Keratinocyte (primary cell): ENCODE results near the gene BOK. TPM values are rescaled to one million over a fixed set of nuclear protein-coding genes. Genes with fewer than 3 reads are reported as not detected.

Experiments
- DNase-seq: peaks from one replicate; pipeline ENCODE4 v3.0.0-alpha.2; 2011; ENCODE audit warnings: low read depth, missing footprints, low spot score
- FAIRE-seq: peaks from 2 replicates; lab custom pipeline; 2011; peaks lifted over from hg19 to GRCh38; lab: Jason Lieb, UNC
- H2AFZ ChIP-seq: 2 replicates; pipeline ENCODE4 v1.6.0; 2012; ENCODE audit warnings: low read length, control low read depth, inconsistent platforms; ENCODE audit not compliant: control insufficient read depth
- H3K27ac ChIP-seq: 2 replicates; pipeline ENCODE4 v1.5.1; 2011; ENCODE audit warnings: low read length; ENCODE audit not compliant: control insufficient read depth, insufficient read depth
- H3K27me3 ChIP-seq: 3 replicates; pipeline ENCODE4 v1.6.0; 2011; ENCODE audit warnings: low read length; ENCODE audit not compliant: control insufficient read depth, insufficient read depth; ENCODE audit errors: extremely low read depth
- H3K36me3 ChIP-seq, 2 experiments: 2 replicates in 1 of 2; 3 replicates in 1 of 2; pipeline ENCODE4 v1.5.1; 2011; ENCODE audit warnings: low read length in 2 of 2, mild to moderate bottlenecking in 1 of 2; ENCODE audit not compliant: control insufficient read depth in 2 of 2, insufficient read depth in 2 of 2; ENCODE audit errors: extremely low read depth in 1 of 2
- H3K4me1 ChIP-seq: 3 replicates; pipeline ENCODE4 v1.5.1; 2011; ENCODE audit warnings: low read length; ENCODE audit not compliant: control insufficient read depth, insufficient read depth; ENCODE audit errors: extremely low read depth
- H3K4me2 ChIP-seq: 3 replicates; pipeline ENCODE4 v1.6.0; 2011; ENCODE audit warnings: low read depth, low read length; ENCODE audit not compliant: control insufficient read depth, insufficient read depth; ENCODE audit errors: extremely low read depth
- H3K4me3 ChIP-seq, 3 experiments: fragments of 200-600 bp in 1 of 3; sonication (generic) in 1 of 3; 2 replicates in 2 of 3; 3 replicates in 1 of 3; pipeline ENCODE4 v1.5.1; 2011 to 2016; ENCODE audit warnings: low read length in 3 of 3, mild to moderate bottlenecking in 3 of 3, control low read depth in 2 of 3, inconsistent platforms in 1 of 3, low read depth in 1 of 3, mixed read lengths in 1 of 3, mixed run types in 1 of 3, moderate library complexity in 1 of 3; ENCODE audit not compliant: control insufficient read depth in 2 of 3, insufficient read depth in 2 of 3; ENCODE audit errors: extremely low read depth in 1 of 3
- H3K79me2 ChIP-seq: 2 replicates; pipeline ENCODE4 v1.6.0; 2012; ENCODE audit warnings: low read length; ENCODE audit not compliant: control insufficient read depth, insufficient read depth
- H3K9ac ChIP-seq: 3 replicates; pipeline ENCODE4 v1.6.0; 2011; ENCODE audit warnings: low read length; ENCODE audit not compliant: control insufficient read depth, insufficient read depth; ENCODE audit errors: extremely low read depth
- H3K9me1 ChIP-seq: 3 replicates; pipeline ENCODE4 v1.6.0; 2011; ENCODE audit warnings: low read length; ENCODE audit not compliant: control insufficient read depth, insufficient read depth; ENCODE audit errors: extremely low read depth
- H3K9me3 ChIP-seq: 2 replicates; pipeline ENCODE4 v1.5.1; 2012; ENCODE audit warnings: low read depth, low read length; ENCODE audit not compliant: control insufficient read depth
- H4K20me1 ChIP-seq: 3 replicates; pipeline ENCODE4 v1.6.0; 2011; ENCODE audit warnings: low read length; ENCODE audit not compliant: control insufficient read depth, insufficient read depth; ENCODE audit errors: extremely low read depth
- CTCF ChIP-seq, 3 experiments: IDR thresholded peaks in 1 of 3; conservative IDR thresholded peaks in 1 of 3; optimal IDR thresholded peaks in 1 of 3; 2 replicates in 2 of 3; 3 replicates in 1 of 3; pipeline versions ENCODE3 to v1.5.1; 2011; ENCODE audit warnings: low read length in 3 of 3, mild to moderate bottlenecking in 3 of 3, moderate library complexity in 2 of 3, control low read depth in 1 of 3, inconsistent platforms in 1 of 3; ENCODE audit not compliant: insufficient read depth in 2 of 3; ENCODE audit errors: extremely low read depth in 1 of 3
- EZH2 ChIP-seq: IDR thresholded peaks from one replicate; pipeline ENCODE4 v1.6.1; 2012; ENCODE audit warnings: inconsistent platforms, mild to moderate bottlenecking, low read length, moderate library complexity
- dilution Hi-C: fragments of 300-500 bp; cut with MboI; formaldehyde crosslinking; loops from one replicate; pipeline ENCODE4 v1.7.0; 2020; ENCODE audit warnings: low sequenced_read_pairs; ENCODE audit not compliant: extremely low pct_ligation_motif_present
- polyA plus RNA-seq, 5 experiments: library from polyadenylated mRNA; depleted of rRNA in 3 of 5; stranded (reverse) in 3 of 5; stranded (forward) in 1 of 5; unstranded in 1 of 5; fragments of >200 nt; gene quantifications; 1 replicate in 1 of 5; 2 replicates in 3 of 5; 3 replicates in 1 of 5; pipeline versions ENCODE4 v1.2.1 to v1.2.3, GENCODE V29; 2011 to 2012; ENCODE audit warnings: missing spikeins in 2 of 5, low read depth in 1 of 5, low replicate concordance in 1 of 5

The BOK gene
- polyA plus RNA-seq, 1 donor (not counting 4 experiments of a cell fraction or from before 2014, with no cell fraction given), result 15.4 TPM

- H3K36me3 ChIP-seq, result peaks cover 11 to 25% of the 10 kb centered on the region in 2 experiments
- peaks cover 8% of the 10 kb centered on the region for H3K9me3 ChIP-seq
- peaks cover 74% of the 10 kb centered on the region for H3K79me2 ChIP-seq
- H3K4me3 ChIP-seq, result no peak overlapping the region
- TF ChIP-seq EZH2, result no peak
- no peak for TF ChIP-seq CTCF (optimal IDR thresholded peaks at IDR 0.05 in 1 of 3, IDR thresholded peaks at IDR 0.05 in 1 of 3, conservative IDR thresholded peaks at IDR 0.05 in 1 of 3; ENCODE audit: extremely low read depth in 1 of 3, insufficient read depth in 2 of 3, low read length in 3 of 3)
- no peak overlapping the region for H2AFZ ChIP-seq
- H3K4me1 ChIP-seq, result no peaks in the 10 kb centered on the region
- DNase-seq, result no peak
- H4K20me1 ChIP-seq, result peaks cover 10% of the 10 kb centered on the region
- H3K4me2 ChIP-seq, result no peak overlapping the region
- no peak overlapping the region for H3K27ac ChIP-seq
- H3K27me3 ChIP-seq, result no peaks in the 10 kb centered on the region
- no peak overlapping the region for H3K9ac ChIP-seq
- dilution Hi-C loops, result no loop called here
- no peak for FAIRE-seq
- peaks cover 2% of the 10 kb centered on the region for H3K9me1 ChIP-seq
Observed at GRCh38 chr2:241617431-241618154, 59.0 kb downstream of the BOK start.

DNA sequence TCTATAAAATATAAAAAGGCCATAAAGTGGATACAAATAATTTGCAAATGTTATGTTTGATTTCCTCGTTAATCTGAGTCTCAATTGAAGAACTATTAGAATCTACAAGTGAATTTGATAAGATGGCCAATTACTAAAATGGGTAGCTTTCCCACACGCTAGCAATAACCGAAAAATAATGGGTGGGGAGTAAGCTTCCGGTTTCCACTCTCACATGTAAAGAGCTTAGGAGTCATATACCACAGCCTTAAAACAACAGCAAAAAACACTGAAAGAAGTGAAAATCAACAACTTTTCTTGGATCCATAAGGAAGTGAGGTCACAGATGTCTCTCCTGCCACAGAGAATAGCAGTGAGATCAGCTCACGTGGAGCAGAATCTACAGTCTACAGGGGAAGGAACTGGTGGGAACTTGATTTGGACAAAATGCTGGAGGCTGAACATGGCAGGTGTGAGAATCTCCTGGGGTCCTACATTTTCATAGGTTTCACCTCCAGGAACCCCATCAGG is 59.8 kb downstream of the BOK start:
- TF ChIP-seq CTCF (optimal IDR thresholded peaks at IDR 0.05 in 1 of 3, IDR thresholded peaks at IDR 0.05 in 1 of 3, conservative IDR thresholded peaks at IDR 0.05 in 1 of 3; ENCODE audit: extremely low read depth in 1 of 3, insufficient read depth in 2 of 3, low read length in 3 of 3) (no peak), EZH2 (no peak)
- Histone ChIP-seq H3K27ac (no peak overlapping the region), H2AFZ (no peak overlapping the region), H3K9ac (no peak overlapping the region), H3K4me1 (no peaks in the 10 kb centered on the region), H3K27me3 (no peaks in the 10 kb centered on the region), H3K79me2 (peaks cover 76% of the 10 kb centered on the region), H4K20me1 (peaks cover 10% of the 10 kb centered on the region), H3K9me1 (peaks cover 2% of the 10 kb centered on the region), H3K36me3 (peaks cover 11 to 25% of the 10 kb centered on the region in 2 experiments), H3K4me2 (no peak overlapping the region), H3K9me3 (peaks cover 8% of the 10 kb centered on the region), H3K4me3 (no peak overlapping the region)
- FAIRE-seq (no peak), DNase-seq (no peak)
- dilution Hi-C loops, result no loop called here
